HCT116 (cell line): ENCODE data around the gene PDRG1. TPM values are rescaled to one million over a fixed set of nuclear protein-coding genes. Genes with fewer than 3 reads are reported as not detected.

Source experiments
- ATAC-seq: fragments of 200-7000 bp; cut with Tn5 transposase; 2 replicates; pipeline ENCODE4 v1.9.1; 2020; ENCODE audit warnings: mild to moderate bottlenecking, moderate library complexity
- BruUV-seq: library from RNA; stranded (reverse); fragments of 400-500 nt; replicated peaks from 2 replicates; lab custom pipeline; 2021; lab: Mats Ljungman, UMichigan
- CTCF ChIA-PET: fragments of 300-600 bp; sonication (Branson Sonifier 250); formaldehyde crosslinking; loops from one replicate; lab custom pipeline; 2021; ENCODE audit warnings: antibody characterized with exemption; lab: Charles Lee
- POLR2A ChIA-PET: fragments of 300-600, 350-600 bp; sonication (Branson Sonifier 250); formaldehyde crosslinking; loops from one replicate; lab custom pipeline; 2021; ENCODE audit warnings: antibody characterized with exemption; lab: Charles Lee
- RAD21 ChIA-PET, 2 experiments: fragments of 300-600 bp; sonication (Branson Sonifier 250); formaldehyde crosslinking; loops; one replicate each; lab custom pipeline; 2023; ENCODE audit warnings: low total read pairs in 2 of 2; ENCODE audit not compliant: uncharacterized antibody in 2 of 2, unreplicated experiment in 2 of 2, low non-redundant PET in 1 of 2; lab: Charles Lee
- DNase-seq: peaks from one replicate; pipeline ENCODE4 v3.0.0-alpha.2; 2010; ENCODE audit warnings: low read depth, low spot score
- H2AFZ ChIP-seq: fragments of 200-600 bp; shearing (Covaris generic), sonication (generic); 2 replicates; pipeline ENCODE4 v1.6.1; 2017; ENCODE audit warnings: low read depth, mixed run types, mixed read lengths, antibody characterized with exemption, low read length; ENCODE audit not compliant: poor library complexity, severe bottlenecking
- H3K27ac ChIP-seq: 2 replicates; pipeline ENCODE4 v1.5.1; 2012; ENCODE audit warnings: low read depth, low read length
- H3K27me3 ChIP-seq: fragments of 200-600 bp; sonication (generic); 2 replicates; pipeline ENCODE4 v1.6.1; 2016; ENCODE audit warnings: mixed run types, low read length, mixed read lengths; ENCODE audit not compliant: insufficient read depth
- H3K36me3 ChIP-seq, 2 experiments: fragments of 200-500 bp in 1 of 2; fragments of 200-600 bp in 1 of 2; sonication (Bioruptor generic) in 1 of 2; sonication (generic) in 1 of 2; 2 replicates each; pipeline versions ENCODE4 v1.5.1 to v1.6.1; 2014 to 2016; ENCODE audit warnings: low read length in 2 of 2, inconsistent platforms in 1 of 2, mixed read lengths in 1 of 2, mixed run types in 1 of 2; ENCODE audit not compliant: insufficient read depth in 2 of 2, control insufficient read depth in 1 of 2
- H3K4me1 ChIP-seq, 2 experiments: fragments of 200-600 bp in 1 of 2; sonication (generic) in 1 of 2; 2 replicates each; pipeline versions ENCODE4 v1.5.1 to v1.6.1; 2012 to 2017; ENCODE audit warnings: low read length in 2 of 2, inconsistent platforms in 1 of 2, mild to moderate bottlenecking in 1 of 2, mixed read lengths in 1 of 2, mixed run types in 1 of 2, moderate library complexity in 1 of 2; ENCODE audit not compliant: insufficient read depth in 2 of 2, control insufficient read depth in 1 of 2
- H3K4me2 ChIP-seq: fragments of 200-600 bp; sonication (generic); 2 replicates; pipeline ENCODE4 v1.6.1; 2017; ENCODE audit warnings: mixed run types, low read length, mixed read lengths
- H3K4me3 ChIP-seq, 2 experiments: fragments of 200-600 bp in 1 of 2; sonication (generic) in 1 of 2; replicated peaks in 1 of 2; 2 replicates each; pipeline ENCODE4 v1.5.1; 2011 to 2016; ENCODE audit warnings: low read length in 2 of 2, control low read depth in 1 of 2, low read depth in 1 of 2, mild to moderate bottlenecking in 1 of 2, mixed read lengths in 1 of 2, mixed run types in 1 of 2
- H3K79me2 ChIP-seq: fragments of 200-600 bp; sonication (generic); 2 replicates; pipeline ENCODE4 v1.6.1; 2017; ENCODE audit warnings: mild to moderate bottlenecking, mixed run types, low read length, moderate library complexity, mixed read lengths; ENCODE audit not compliant: insufficient read depth
- H3K9ac ChIP-seq: fragments of 200-600 bp; sonication (generic); 2 replicates; pipeline ENCODE4 v1.6.1; 2016; ENCODE audit warnings: low read length, mixed read lengths
- H3K9me2 ChIP-seq: fragments of 200-600 bp; sonication (generic), shearing (Covaris generic); 2 replicates; pipeline ENCODE4 v1.6.1; 2017; ENCODE audit warnings: mixed run types, mild to moderate bottlenecking, moderate library complexity; ENCODE audit not compliant: insufficient read depth
- H3K9me3 ChIP-seq, 2 experiments: fragments of 200-500 bp in 1 of 2; fragments of 200-600 bp in 1 of 2; sonication (Bioruptor generic) in 1 of 2; sonication (generic) in 1 of 2; 2 replicates each; pipeline ENCODE4 v1.6.1; 2014 to 2017; ENCODE audit warnings: low read length in 2 of 2, mixed read lengths in 2 of 2, inconsistent platforms in 1 of 2, low read depth in 1 of 2, mild to moderate bottlenecking in 1 of 2, mixed run types in 1 of 2, moderate library complexity in 1 of 2; ENCODE audit not compliant: control insufficient read depth in 1 of 2, insufficient read depth in 1 of 2
- H4K20me1 ChIP-seq: fragments of 200-600 bp; sonication (generic), shearing (Covaris generic); 2 replicates; pipeline ENCODE4 v1.6.1; 2017; ENCODE audit warnings: mixed run types, mild to moderate bottlenecking, moderate library complexity; ENCODE audit not compliant: insufficient read depth
- CBX3 ChIP-seq: IDR thresholded peaks from 2 replicates; pipeline ENCODE4 v1.6.1; 2012; ENCODE audit warnings: low read depth
- CTCF ChIP-seq, 3 experiments: fragments of 200-600 bp in 1 of 3; sonication (generic) in 1 of 3; IDR thresholded peaks in 2 of 3; conservative IDR thresholded peaks in 1 of 3; 2 replicates each; pipeline ENCODE4 v1.5.1; 2012 to 2017; ENCODE audit warnings: low read depth in 2 of 3, low read length in 2 of 3, antibody characterized with exemption in 1 of 3, borderline replicate concordance in 1 of 3, control low read depth in 1 of 3, mild to moderate bottlenecking in 1 of 3, mixed read lengths in 1 of 3, mixed run types in 1 of 3, moderate library complexity in 1 of 3; ENCODE audit not compliant: insufficient read depth in 1 of 3
- EGR1 ChIP-seq: IDR thresholded peaks from 2 replicates; pipeline ENCODE4 v1.6.1; 2012; ENCODE audit warnings: low read depth
- ELF1 ChIP-seq: IDR thresholded peaks from 2 replicates; pipeline ENCODE4 v1.6.1; 2012; ENCODE audit warnings: low read depth, borderline replicate concordance
- EZH2 ChIP-seq: fragments of 200-600 bp; sonication (generic); IDR thresholded peaks from 2 replicates; pipeline ENCODE4 v1.6.1; 2017; ENCODE audit warnings: antibody characterized with exemption, mixed run types
- EZH2phosphoT487 ChIP-seq: fragments of 200-600 bp; IDR thresholded peaks from 2 replicates; pipeline ENCODE4 v1.6.1; 2018; ENCODE audit warnings: antibody characterized with exemption, borderline replicate concordance
- FOSL1 ChIP-seq: IDR thresholded peaks from 2 replicates; pipeline ENCODE4 v1.6.1; 2012; ENCODE audit warnings: low read depth
- JUND ChIP-seq: IDR thresholded peaks from 2 replicates; pipeline ENCODE4 v1.6.1; 2012
- POLR2A ChIP-seq: IDR thresholded peaks from 2 replicates; pipeline ENCODE4 v1.7.0; 2011; ENCODE audit warnings: borderline replicate concordance; ENCODE audit not compliant: insufficient read depth, insufficient read length; ENCODE audit errors: extremely low read depth
- POLR2AphosphoS5 ChIP-seq: IDR thresholded peaks from 2 replicates; pipeline ENCODE4 v1.6.1; 2011; ENCODE audit warnings: mild to moderate bottlenecking, low read depth, low read length, moderate library complexity
- RAD21 ChIP-seq: IDR thresholded peaks from 2 replicates; pipeline ENCODE4 v1.6.1; 2012; ENCODE audit warnings: low read depth, mild to moderate bottlenecking
- REST ChIP-seq: IDR thresholded peaks from 2 replicates; pipeline ENCODE4 v1.6.1; 2012; ENCODE audit warnings: low read depth
- SIN3A ChIP-seq: IDR thresholded peaks from 2 replicates; pipeline ENCODE4 v1.6.1; 2012; ENCODE audit warnings: low read depth
- SP1 ChIP-seq: IDR thresholded peaks from 2 replicates; pipeline ENCODE4 v1.6.1; 2012; ENCODE audit warnings: low read depth
- SRF ChIP-seq: IDR thresholded peaks from 2 replicates; pipeline ENCODE4 v1.6.1; 2012; ENCODE audit warnings: low read depth
- YY1 ChIP-seq: IDR thresholded peaks from 2 replicates; pipeline ENCODE4 v1.6.1; 2011; ENCODE audit warnings: low read length, low read depth, moderate library complexity, mild to moderate bottlenecking; ENCODE audit not compliant: insufficient replicate concordance; ENCODE audit errors: extremely low read depth
- ZBTB33 ChIP-seq: IDR thresholded peaks from 2 replicates; pipeline ENCODE4 v1.6.1; 2011; ENCODE audit warnings: mild to moderate bottlenecking, low read length, moderate library complexity; ENCODE audit not compliant: insufficient replicate concordance; ENCODE audit errors: extremely low read depth
- ZNF274 ChIP-seq: fragments of 200-500 bp; sonication (Bioruptor generic); IDR thresholded peaks from 2 replicates; pipeline ENCODE4 v1.6.1; 2014; ENCODE audit warnings: mild to moderate bottlenecking, low read depth, low read length, inconsistent platforms
- intact Hi-C: fragments of 100-400 bp; cut with micrococcal nuclease; formaldehyde crosslinking; loops from 2 replicates; pipeline ENCODE4 v1.10.0; 2022
- total RNA-seq: library from RNA; stranded (reverse); gene quantifications from one replicate; pipeline ENCODE4 v1.2.1, GENCODE V29; 2021; ENCODE audit not compliant: unreplicated experiment
- TF ChIP-seq, protein P1 (sequence below): IDR thresholded peaks from 2 replicates; pipeline ENCODE4 v1.6.1; 2012
- TF ChIP-seq, protein P2 (sequence below): IDR thresholded peaks from 2 replicates; pipeline ENCODE4 v1.6.1; 2012

Gene PDRG1
- total RNA-seq, 1 experiment from 2014 or later: 18.7 TPM

GRCh38 chr20:31996996-31997395, 45.1 kb upstream of the PDRG1 start:
- Histone ChIP-seq H3K79me2 (no peaks in the 10 kb centered on the region), H4K20me1 (no peaks in the 10 kb centered on the region), H3K4me2 (no peak overlapping the region), H3K4me3 (no peak overlapping the region), H3K4me1 (no peaks in the 10 kb centered on the region), H3K9me2 (no peaks in the 10 kb centered on the region), H3K27me3 (peaks cover 24% of the 10 kb centered on the region; the same call in 1 of the 2 replicates), H3K9ac (no peak overlapping the region), H3K9me3 (no peaks in the 10 kb centered on the region), H3K27ac (no peak overlapping the region), H3K36me3 (no peaks in the 10 kb centered on the region), H2AFZ (no peak overlapping the region)
- ATAC-seq (no peak), DNase-seq (no peak)
- intact Hi-C loops: no loop called here
- CTCF ChIA-PET: no interaction called here
- RAD21 ChIA-PET: no interaction called here
- POLR2A ChIA-PET: no interaction called here
- no TSS peak for BruUV-seq
- TF ChIP-seq, protein P1, sequence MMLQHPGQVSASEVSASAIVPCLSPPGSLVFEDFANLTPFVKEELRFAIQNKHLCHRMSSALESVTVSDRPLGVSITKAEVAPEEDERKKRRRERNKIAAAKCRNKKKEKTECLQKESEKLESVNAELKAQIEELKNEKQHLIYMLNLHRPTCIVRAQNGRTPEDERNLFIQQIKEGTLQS: no peak
- TF ChIP-seq JUND (no peak), POLR2AphosphoS5 (no peak), ZBTB33 (no peak), SIN3A (no peak), EZH2phosphoT487 (no peak), ELF1 (no peak), EGR1 (no peak), CBX3 (no peak), SP1 (no peak), CTCF (IDR thresholded peaks at IDR 0.05 in 2 of 3, conservative IDR thresholded peaks at IDR 0.05 in 1 of 3; ENCODE audit: borderline replicate concordance in 1 of 3, insufficient read depth in 1 of 3, low read depth in 2 of 3, low read length in 2 of 3) (no peak), FOSL1 (no peak), RAD21 (no peak), ZNF274 (no peak), YY1 (no peak), POLR2A (no peak), EZH2 (no peak), REST (no peak), SRF (no peak)
- TF ChIP-seq, protein P2, sequence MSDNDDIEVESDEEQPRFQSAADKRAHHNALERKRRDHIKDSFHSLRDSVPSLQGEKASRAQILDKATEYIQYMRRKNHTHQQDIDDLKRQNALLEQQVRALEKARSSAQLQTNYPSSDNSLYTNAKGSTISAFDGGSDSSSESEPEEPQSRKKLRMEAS: no peak
